ENCODE data around the gene PASK.

- TF ChIP-seq CTCF (IDR thresholded peaks at IDR 0.05) (no peak), POLR2A (IDR thresholded peaks at IDR 0.05) (no peak)
Observed at GRCh38 chr2:241150660-241151530, 1.6 kb upstream of the PASK start.
